ENCODE results near the gene RPS6KA3. TPM values are rescaled to one million over a fixed set of nuclear protein-coding genes. Genes with fewer than 3 reads are reported as not detected.

The RPS6KA3 gene
- total RNA-seq, 1 experiment from 2014 or later = 35.5 TPM

GRCh38 chrX:20143561-20143960 lies 123.1 kb downstream of the RPS6KA3 start:
- CTCF ChIA-PET = no interaction called here
- Histone ChIP-seq H3K79me2 (ENCODE audit: insufficient read depth, low read length) (peaks cover 29% of the 10 kb centered on the region), H3K27ac (ENCODE audit: low read depth, low read length) (no peak overlapping the region), H3K9me2 (ENCODE audit: insufficient read depth) (no peaks in the 10 kb centered on the region), H3K9me3 (ENCODE audit: control insufficient read depth in 1 of 2, insufficient read depth in 1 of 2, low read depth in 1 of 2, low read length in 2 of 2) (no peaks in the 10 kb centered on the region), H3K36me3 (ENCODE audit: control insufficient read depth in 1 of 2, insufficient read depth in 2 of 2, low read length in 2 of 2) (peaks cover 0 to 13% of the 10 kb centered on the region in 2 experiments; a peak in 3 of 4 replicates), H2AFZ (ENCODE audit: low read depth, low read length, poor library complexity, severe bottlenecking) (no peak overlapping the region), H4K20me1 (ENCODE audit: insufficient read depth) (peaks cover 9% of the 10 kb centered on the region; the same call in 1 of the 2 replicates), H3K4me1 (ENCODE audit: control insufficient read depth in 1 of 2, insufficient read depth in 2 of 2, low read length in 2 of 2) (peaks cover 5 to 14% of the 10 kb centered on the region in 2 experiments; a peak in 3 of 4 replicates), H3K4me2 (ENCODE audit: low read length) (no peak overlapping the region), H3K4me3 (replicated peaks in 1 of 2; ENCODE audit: low read depth in 1 of 2, low read length in 2 of 2) (no peak overlapping the region), H3K9ac (ENCODE audit: low read length) (no peak overlapping the region), H3K27me3 (ENCODE audit: insufficient read depth, low read length) (no peaks in the 10 kb centered on the region)
- DNase-seq (ENCODE audit: low read depth, low spot score) (no peak), ATAC-seq (no peak)
- intact Hi-C loops (cut with micrococcal nuclease) = no loop called here
- POLR2A ChIA-PET = no interaction called here
- 0 out of 6 replicates have a peak, but pooled peaks of 1 of the 3 experiments have one; percentile 11 for TF ChIP-seq CTCF (IDR thresholded peaks at IDR 0.05 in 2 of 3, conservative IDR thresholded peaks at IDR 0.05 in 1 of 3; ENCODE audit: borderline replicate concordance in 1 of 3, insufficient read depth in 1 of 3, low read depth in 2 of 3, low read length in 2 of 3)
- no peak for TF ChIP-seq JUND (IDR thresholded peaks at IDR 0.05)
- BruUV-seq (replicated peaks) = no TSS peak
- RAD21 ChIA-PET (ENCODE audit: low non-redundant PET in 1 of 2, low total read pairs in 2 of 2, uncharacterized antibody in 2 of 2, unreplicated experiment in 2 of 2) = no interaction called here

GRCh38 chrX:20143111-20143510 lies 123.6 kb downstream of the RPS6KA3 start:
- no TSS peak for BruUV-seq (replicated peaks)
- Histone ChIP-seq H3K9me2 (ENCODE audit: insufficient read depth) (no peaks in the 10 kb centered on the region), H3K4me1 (ENCODE audit: control insufficient read depth in 1 of 2, insufficient read depth in 2 of 2, low read length in 2 of 2) (peaks cover 5 to 14% of the 10 kb centered on the region in 2 experiments; a peak in 3 of 4 replicates), H3K36me3 (ENCODE audit: control insufficient read depth in 1 of 2, insufficient read depth in 2 of 2, low read length in 2 of 2) (peaks cover 0 to 17% of the 10 kb centered on the region in 2 experiments; a peak in 3 of 4 replicates), H3K27me3 (ENCODE audit: insufficient read depth, low read length) (no peaks in the 10 kb centered on the region), H3K27ac (ENCODE audit: low read depth, low read length) (no peak overlapping the region), H2AFZ (ENCODE audit: low read depth, low read length, poor library complexity, severe bottlenecking) (no peak overlapping the region), H3K9ac (ENCODE audit: low read length) (0 out of 2 replicates have a peak overlapping the region, but pooled peaks have one; percentile 57), H3K4me2 (ENCODE audit: low read length) (peak overlapping the region; percentile 51; the same call in 1 of the 2 replicates), H4K20me1 (ENCODE audit: insufficient read depth) (peaks cover 9% of the 10 kb centered on the region; the same call in 1 of the 2 replicates), H3K4me3 (replicated peaks in 1 of 2; ENCODE audit: low read depth in 1 of 2, low read length in 2 of 2) (peak overlapping the region in 1 of 2 experiments; percentile 86; a peak in 1 of 4 replicates), H3K79me2 (ENCODE audit: insufficient read depth, low read length) (peaks cover 33% of the 10 kb centered on the region), H3K9me3 (ENCODE audit: control insufficient read depth in 1 of 2, insufficient read depth in 1 of 2, low read depth in 1 of 2, low read length in 2 of 2) (no peaks in the 10 kb centered on the region)
- intact Hi-C loops (cut with micrococcal nuclease) = no loop called here
- ChIA-PET POLR2A (no interaction called here), CTCF (no interaction called here), RAD21 (ENCODE audit: low non-redundant PET in 1 of 2, low total read pairs in 2 of 2, uncharacterized antibody in 2 of 2, unreplicated experiment in 2 of 2) (no interaction called here)
- DNase-seq (ENCODE audit: low read depth, low spot score) (no peak), ATAC-seq (no peak)
- TF ChIP-seq ZFX (IDR thresholded peaks at IDR 0.05) (no peak), JUND (IDR thresholded peaks at IDR 0.05) (no peak), RAD21 (IDR thresholded peaks at IDR 0.05; ENCODE audit: low read depth) (no peak), TCF7L2 (IDR thresholded peaks at IDR 0.05; ENCODE audit: borderline replicate concordance, extremely low read depth, insufficient read depth, insufficient read length) (no peak), ATF3 (IDR thresholded peaks at IDR 0.05) (no peak), CTCF (IDR thresholded peaks at IDR 0.05 in 2 of 3, conservative IDR thresholded peaks at IDR 0.05 in 1 of 3; ENCODE audit: borderline replicate concordance in 1 of 3, insufficient read depth in 1 of 3, low read depth in 2 of 3, low read length in 2 of 3) (no peak), YY1 (IDR thresholded peaks at IDR 0.05; ENCODE audit: extremely low read depth, insufficient replicate concordance, low read depth, low read length) (no peak), REST (IDR thresholded peaks at IDR 0.05; ENCODE audit: low read depth) (no peak), MAX (IDR thresholded peaks at IDR 0.05) (no peak)

Data from HCT116 (cell line).